Measurements from ENCODE around the gene IFI44L. TPM values are rescaled to one million over a fixed set of nuclear protein-coding genes. Genes with fewer than 3 reads are reported as not detected.

The IFI44L gene
- total and polyA plus RNA-seq, 2 of the 13 experiments (the other 11 are each of a cell fraction or from before 2014, with no cell fraction given), result 0.04 TPM

DNA sequence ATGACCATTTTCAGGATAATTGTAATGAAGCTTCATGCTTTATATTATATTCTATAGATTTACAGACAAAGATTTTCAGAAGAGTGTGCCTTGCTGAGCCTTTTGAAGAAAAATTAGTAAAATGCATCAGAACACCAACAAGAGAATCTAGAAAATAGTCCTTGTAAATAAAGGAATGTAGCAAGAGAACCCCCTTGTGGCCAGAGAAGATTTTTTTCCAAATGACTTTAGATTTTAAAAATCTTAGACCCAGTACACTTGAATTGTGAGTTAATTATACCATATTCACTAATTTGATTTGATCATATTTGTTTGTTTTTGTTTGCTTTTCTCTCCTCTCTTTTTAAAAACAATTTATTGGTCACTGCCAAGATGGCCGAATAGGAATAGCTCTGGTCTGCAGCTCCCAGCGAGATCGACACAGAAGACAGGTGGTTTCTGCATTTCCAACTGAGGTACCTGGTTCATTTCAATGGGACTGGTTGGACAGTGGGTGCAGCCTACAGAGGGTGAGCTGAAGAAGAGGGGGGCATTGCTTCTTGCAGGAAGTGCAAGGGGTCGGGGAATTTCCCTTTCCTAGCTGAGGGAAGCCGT is 12.8 kb upstream of the IFI44L start (continued):
- TF ChIP-seq, protein P1, sequence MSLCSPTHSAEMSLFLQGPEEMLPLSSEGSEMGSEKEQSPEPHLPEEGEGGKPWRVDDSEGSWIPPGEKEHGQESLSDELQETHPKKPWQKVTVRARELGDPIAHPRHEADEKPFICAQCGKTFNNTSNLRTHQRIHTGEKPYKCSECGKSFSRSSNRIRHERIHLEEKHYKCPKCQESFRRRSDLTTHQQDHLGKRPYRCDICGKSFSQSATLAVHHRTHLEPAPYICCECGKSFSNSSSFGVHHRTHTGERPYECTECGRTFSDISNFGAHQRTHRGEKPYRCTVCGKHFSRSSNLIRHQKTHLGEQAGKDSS (CRISPR knock-in tag; IDR thresholded peaks at IDR 0.05; ENCODE audit: borderline replicate concordance, low read depth), result no peak
- TF ChIP-seq SMC3 (IDR thresholded peaks at IDR 0.05; ENCODE audit: low read length) (0 out of 2 replicates have a peak, but pooled peaks have one; percentile 9), STAG1 (CRISPR knock-in tag; IDR thresholded peaks at IDR 0.05) (peak; percentile 46), MBNL3 (CRISPR knock-in tag; conservative IDR thresholded peaks at IDR 0.05) (no peak)

DNA sequence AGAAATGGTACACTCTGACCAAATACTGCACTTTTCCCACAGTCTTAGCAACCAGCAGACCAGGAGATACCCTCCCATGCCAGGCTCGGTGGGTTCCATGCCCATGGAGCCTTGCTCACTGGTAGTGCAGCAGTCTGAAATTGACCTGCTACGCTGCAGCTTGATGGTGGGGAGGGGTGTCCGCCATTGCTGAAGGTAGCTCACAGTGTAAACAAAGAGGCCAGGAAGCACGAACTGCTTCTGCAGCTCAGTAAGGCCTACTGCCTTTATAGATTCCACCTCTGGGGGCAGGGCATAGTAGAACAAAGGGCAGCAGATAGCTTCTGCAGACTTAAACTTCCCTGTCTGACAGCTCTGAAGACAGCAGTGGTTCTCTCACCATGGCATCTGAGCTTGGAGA is 12.3 kb upstream of the IFI44L start:
- in situ Hi-C loops (cut with HindIII; ENCODE audit: extremely low pct_ligation_motif_present, low pct_unique_long_range_greater_than_20kb), result loop anchor here (10.0 kb wide), 1 partner anchor 463 kb away; no protein-coding TSS in a partner anchor
- Histone ChIP-seq H3K9ac (ENCODE audit: insufficient read depth, low read depth, low read length) (peak overlapping the region; percentile 30; the same call in 1 of the 2 replicates), H3K27ac (ENCODE audit: extremely low read length, insufficient read depth, low read length) (no peak overlapping the region), H3K4me2 (ENCODE audit: low read depth, low read length) (peak overlapping the region; percentile 80), H3K4me3 (replicated peaks in 1 of 3; ENCODE audit: insufficient read depth in 1 of 3, low read depth in 2 of 3, low read length in 3 of 3) (peak overlapping the region; percentile 35 to 67 (median 54); a peak in 5 of 6 replicates), H3K27me3 (ENCODE audit: control insufficient read depth in 1 of 2, insufficient read depth in 2 of 2, low read length in 2 of 2) (no peaks in the 10 kb centered on the region), H4K20me1 (ENCODE audit: insufficient read depth, low read length) (no peaks in the 10 kb centered on the region), H2AFZ (ENCODE audit: low read length) (no peak overlapping the region), H3K36me3 (replicated peaks in 1 of 2; ENCODE audit: control insufficient read depth in 1 of 2, insufficient read depth in 2 of 2, low read length in 2 of 2) (no peaks in the 10 kb centered on the region), H3K4me1 (ENCODE audit: insufficient read depth, low read length) (peaks cover 16% of the 10 kb centered on the region; the same call in 1 of the 2 replicates), H3K79me2 (ENCODE audit: insufficient read depth, low read length) (no peaks in the 10 kb centered on the region), H3K9me3 (ENCODE audit: low read length) (no peaks in the 10 kb centered on the region)
- POLR2A ChIA-PET, result no interaction called here
- ATAC-seq (peak; percentile 100), DNase-seq (ENCODE audit: low spot score) (peak; percentile 57), FAIRE-seq (peak; percentile 70)
- WGBS (ENCODE audit: low lambda C conversion rate), result 0% methylated on average over 3 of the region's 4 CpGs
- CTCF ChIA-PET (ENCODE audit: low intra/inter-chr PET ratio, low total read pairs), result interaction anchor here (1.6 to 1.7 kb wide), 2 partner anchors 463 to 477 kb away, joined by 5 to 8 read pairs; no protein-coding TSS in a partner anchor
- BruUV-seq (replicated peaks), result no TSS peak
- intact Hi-C loops (cut with micrococcal nuclease; ENCODE audit: unreplicated experiment), result loop anchor here (1.0 kb wide), 2 partner anchors 463 to 478 kb away; no protein-coding TSS in a partner anchor
- TF ChIP-seq SOX6 (IDR thresholded peaks at IDR 0.05), result no peak
- peak; percentile 16 for TF ChIP-seq SOX6 (CRISPR knock-in tag; IDR thresholded peaks at IDR 0.05)
- TF ChIP-seq ZNF234 (CRISPR knock-in tag; conservative IDR thresholded peaks at IDR 0.05), result no peak
- peak; percentile 40; the same call in 1 of the 2 replicates for TF ChIP-seq GABPB1 (CRISPR knock-in tag; IDR thresholded peaks at IDR 0.05)
- TF ChIP-seq ZMYM4 (CRISPR knock-in tag; IDR thresholded peaks at IDR 0.05), result peak; percentile 55; the same call in 1 of the 2 replicates
- TF ChIP-seq, protein P2, sequence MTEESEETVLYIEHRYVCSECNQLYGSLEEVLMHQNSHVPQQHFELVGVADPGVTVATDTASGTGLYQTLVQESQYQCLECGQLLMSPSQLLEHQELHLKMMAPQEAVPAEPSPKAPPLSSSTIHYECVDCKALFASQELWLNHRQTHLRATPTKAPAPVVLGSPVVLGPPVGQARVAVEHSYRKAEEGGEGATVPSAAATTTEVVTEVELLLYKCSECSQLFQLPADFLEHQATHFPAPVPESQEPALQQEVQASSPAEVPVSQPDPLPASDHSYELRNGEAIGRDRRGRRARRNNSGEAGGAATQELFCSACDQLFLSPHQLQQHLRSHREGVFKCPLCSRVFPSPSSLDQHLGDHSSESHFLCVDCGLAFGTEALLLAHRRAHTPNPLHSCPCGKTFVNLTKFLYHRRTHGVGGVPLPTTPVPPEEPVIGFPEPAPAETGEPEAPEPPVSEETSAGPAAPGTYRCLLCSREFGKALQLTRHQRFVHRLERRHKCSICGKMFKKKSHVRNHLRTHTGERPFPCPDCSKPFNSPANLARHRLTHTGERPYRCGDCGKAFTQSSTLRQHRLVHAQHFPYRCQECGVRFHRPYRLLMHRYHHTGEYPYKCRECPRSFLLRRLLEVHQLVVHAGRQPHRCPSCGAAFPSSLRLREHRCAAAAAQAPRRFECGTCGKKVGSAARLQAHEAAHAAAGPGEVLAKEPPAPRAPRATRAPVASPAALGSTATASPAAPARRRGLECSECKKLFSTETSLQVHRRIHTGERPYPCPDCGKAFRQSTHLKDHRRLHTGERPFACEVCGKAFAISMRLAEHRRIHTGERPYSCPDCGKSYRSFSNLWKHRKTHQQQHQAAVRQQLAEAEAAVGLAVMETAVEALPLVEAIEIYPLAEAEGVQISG (CRISPR knock-in tag; IDR thresholded peaks at IDR 0.05), result peak; percentile 48
- TF ChIP-seq MIXL1 (CRISPR knock-in tag; IDR thresholded peaks at IDR 0.05), result no peak
- TF ChIP-seq, protein P3, sequence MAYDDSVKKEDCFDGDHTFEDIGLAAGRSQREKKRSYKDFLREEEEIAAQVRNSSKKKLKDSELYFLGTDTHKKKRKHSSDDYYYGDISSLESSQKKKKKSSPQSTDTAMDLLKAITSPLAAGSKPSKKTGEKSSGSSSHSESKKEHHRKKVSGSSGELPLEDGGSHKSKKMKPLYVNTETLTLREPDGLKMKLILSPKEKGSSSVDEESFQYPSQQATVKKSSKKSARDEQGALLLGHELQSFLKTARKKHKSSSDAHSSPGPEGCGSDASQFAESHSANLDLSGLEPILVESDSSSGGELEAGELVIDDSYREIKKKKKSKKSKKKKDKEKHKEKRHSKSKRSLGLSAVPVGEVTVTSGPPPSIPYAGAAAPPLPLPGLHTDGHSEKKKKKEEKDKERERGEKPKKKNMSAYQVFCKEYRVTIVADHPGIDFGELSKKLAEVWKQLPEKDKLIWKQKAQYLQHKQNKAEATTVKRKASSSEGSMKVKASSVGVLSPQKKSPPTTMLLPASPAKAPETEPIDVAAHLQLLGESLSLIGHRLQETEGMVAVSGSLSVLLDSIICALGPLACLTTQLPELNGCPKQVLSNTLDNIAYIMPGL (CRISPR knock-in tag; IDR thresholded peaks at IDR 0.05; ENCODE audit: borderline replicate concordance in 1 of 2, low read depth in 1 of 2), result peak in 1 of 2 experiments; percentile 42; a peak in 1 of 4 replicates
- TF ChIP-seq POGZ (CRISPR knock-in tag; IDR thresholded peaks at IDR 0.05), result no peak; the same call in 1 of the 2 replicates
- TF ChIP-seq SALL1 (CRISPR knock-in tag; IDR thresholded peaks at IDR 0.05), result peak; percentile 60; the same call in 1 of the 2 replicates
- TF ChIP-seq, protein P4, sequence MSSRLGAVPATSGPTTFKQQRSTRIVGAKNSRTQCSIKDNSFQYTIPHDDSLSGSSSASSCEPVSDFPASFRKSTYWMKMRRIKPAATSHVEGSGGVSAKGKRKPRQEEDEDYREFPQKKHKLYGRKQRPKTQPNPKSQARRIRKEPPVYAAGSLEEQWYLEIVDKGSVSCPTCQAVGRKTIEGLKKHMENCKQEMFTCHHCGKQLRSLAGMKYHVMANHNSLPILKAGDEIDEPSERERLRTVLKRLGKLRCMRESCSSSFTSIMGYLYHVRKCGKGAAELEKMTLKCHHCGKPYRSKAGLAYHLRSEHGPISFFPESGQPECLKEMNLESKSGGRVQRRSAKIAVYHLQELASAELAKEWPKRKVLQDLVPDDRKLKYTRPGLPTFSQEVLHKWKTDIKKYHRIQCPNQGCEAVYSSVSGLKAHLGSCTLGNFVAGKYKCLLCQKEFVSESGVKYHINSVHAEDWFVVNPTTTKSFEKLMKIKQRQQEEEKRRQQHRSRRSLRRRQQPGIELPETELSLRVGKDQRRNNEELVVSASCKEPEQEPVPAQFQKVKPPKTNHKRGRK (CRISPR knock-in tag; IDR thresholded peaks at IDR 0.05), result no peak
